Activated CD8-positive, alpha-beta memory T cell treated with anti-CD3 and anti-CD28 coated beads, Interleukin-2, amount 50 U/mL, for 24 hours (primary cell): ENCODE data around the gene USP4.
"Not testable (repeated sequence)": the region's sequence is repeated elsewhere in the genome, so short reads cannot be mapped to it uniquely, and the experiment has no call there.

Experiments used
- DNase-seq: peaks from one replicate; pipeline ENCODE4 v3.0.0-alpha.2; 2020; ENCODE audit errors: extremely low read depth

Gene USP4

DNA sequence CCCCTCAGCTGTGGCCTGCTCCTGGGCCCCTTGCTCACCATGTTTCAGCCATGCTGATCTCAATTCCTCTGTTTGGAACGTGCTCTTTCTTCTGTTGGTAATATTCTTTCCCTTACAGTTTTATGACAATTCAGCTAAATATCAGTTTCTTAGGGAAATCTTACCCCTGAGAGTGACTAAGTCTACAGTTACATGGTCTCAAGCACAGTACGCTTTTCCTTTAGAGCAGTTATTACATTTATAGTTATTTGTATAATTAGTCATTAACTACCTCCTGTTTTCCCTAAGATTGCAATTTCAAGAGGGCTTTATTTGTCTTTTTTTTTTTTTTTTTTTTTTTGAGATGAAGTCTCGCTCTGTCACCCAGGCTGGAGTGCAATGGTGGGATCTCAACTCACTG is 86.3 kb downstream of the USP4 start:
- DNase-seq: no peak

DNA sequence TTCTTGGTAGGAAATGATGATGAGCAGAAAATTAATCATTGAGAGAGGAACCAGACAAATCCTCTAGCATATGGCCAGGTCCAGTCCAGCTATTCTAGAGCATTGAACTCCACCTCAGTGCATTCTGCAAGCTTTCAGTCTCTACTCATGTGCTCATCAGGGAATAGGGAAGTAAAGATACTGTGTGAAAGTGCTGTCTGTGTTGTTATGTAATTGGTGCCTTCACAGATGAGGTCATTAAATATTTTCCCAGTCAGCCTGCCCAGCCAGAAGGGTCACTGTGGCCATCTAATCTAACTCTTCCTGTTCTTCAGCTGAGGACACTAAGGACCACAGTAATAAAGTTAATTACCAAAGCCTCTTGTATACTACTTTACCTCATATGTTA is 91.0 kb downstream of the USP4 start:
- DNase-seq: no peak

DNA sequence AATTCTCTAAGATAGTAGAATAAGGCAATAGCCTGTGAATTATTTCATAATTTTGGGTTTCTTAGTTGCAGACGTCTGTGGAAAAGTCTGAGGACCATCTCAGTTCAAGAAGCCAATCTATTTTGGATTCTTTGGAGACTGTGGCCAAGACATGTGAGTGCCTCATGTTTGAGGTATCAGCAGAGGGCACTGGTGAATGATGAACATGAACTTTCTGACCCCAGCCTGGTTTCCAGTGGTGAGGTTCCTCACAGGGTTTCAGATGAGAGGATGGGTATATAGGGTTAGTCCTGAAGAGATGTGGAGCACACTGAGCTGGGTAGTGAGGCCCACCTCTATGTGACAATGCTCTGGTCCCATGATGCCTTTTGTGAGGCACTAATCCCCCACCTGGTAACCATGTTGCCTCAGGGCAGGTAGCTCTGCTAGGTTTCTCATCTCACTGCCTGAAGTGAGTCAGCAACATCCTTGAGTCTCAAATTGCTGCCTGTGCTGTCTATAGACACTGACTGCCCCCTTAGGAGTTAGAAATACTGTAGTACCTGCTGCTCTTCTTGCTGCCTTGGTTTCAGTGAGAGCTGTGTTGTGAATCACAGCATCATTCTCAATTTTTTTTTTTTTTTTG is 95.2 kb downstream of the USP4 start:
- DNase-seq: no peak

DNA sequence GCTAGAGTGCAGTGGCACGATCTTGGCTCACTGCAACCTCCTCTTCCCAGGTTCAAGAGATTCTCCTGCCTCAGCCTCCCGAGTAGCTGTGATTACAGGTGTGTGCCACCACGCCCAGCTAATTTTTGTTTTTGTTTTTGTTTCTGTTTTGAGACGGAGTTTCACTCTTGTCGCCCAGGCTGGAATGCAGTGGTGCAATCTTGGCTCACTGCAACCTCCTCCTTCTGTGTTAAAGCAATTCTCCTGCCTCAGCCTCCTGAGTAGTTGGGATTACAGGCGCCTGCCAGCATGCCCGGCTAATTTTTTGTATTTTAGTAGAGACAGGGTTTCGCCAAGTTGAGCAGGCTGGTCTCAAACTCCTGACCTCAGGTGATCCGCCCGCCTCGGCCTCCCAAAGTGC is 99.8 kb downstream of the USP4 start:
- DNase-seq: not testable (repeated sequence)

DNA sequence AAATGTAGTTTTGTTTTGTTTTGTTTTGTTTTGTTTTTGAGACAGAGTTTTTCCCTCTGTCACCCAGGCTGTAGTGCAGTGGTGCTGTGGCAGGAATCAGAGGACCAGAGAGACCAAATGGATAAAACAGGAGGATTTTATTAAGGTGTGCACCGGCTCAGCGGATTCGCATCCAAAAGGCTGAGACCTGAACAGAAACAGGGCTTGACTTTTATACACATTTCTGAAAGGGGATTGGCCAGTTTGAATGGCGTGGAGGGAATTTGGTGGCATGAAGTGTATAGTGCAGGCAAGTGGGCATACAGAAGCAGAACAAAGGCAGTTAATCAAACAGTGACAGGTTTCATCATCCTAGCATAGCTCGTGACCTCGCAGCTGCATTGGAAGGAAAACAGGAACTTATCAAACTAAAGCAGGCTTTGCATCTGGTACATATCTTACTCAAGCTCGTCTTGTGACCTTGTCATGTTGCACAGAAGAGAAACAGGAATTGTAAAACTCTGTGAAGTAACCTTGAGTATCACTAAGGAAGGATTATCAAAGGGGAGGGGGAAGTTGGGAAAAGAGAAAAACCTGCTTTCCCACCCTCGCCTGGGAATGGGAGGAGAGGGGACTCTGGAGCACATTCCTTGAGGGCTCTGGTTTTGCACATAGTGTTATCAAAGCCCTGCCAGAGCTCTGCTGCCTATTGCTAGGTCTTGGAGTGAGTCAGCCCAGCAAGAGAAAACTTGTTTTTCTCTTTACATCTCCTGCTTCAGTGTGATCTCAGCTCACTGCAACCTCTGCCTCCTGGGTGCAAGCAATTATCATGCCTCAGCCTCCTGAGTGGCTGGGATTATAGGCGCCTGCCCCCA is 101.4 kb downstream of the USP4 start:
- no peak for DNase-seq

DNA sequence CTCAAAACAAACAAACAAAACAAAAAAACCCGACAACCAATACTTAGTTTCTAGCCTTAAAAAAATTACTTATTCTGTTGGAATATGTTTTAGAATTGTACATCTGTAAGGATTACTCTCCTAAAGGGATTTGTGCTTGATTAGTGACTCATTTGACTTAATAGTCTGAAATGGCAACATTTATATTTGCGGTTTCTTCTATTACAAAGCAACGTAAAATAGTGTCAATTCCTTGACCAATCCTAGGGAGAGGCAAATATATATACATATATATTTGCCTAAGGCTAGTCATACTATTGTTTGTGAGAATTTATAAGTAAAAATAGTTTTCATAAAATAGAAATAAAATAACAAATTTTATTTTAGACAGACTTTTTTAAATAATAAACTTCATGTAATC is 102.5 kb downstream of the USP4 start:
- no peak for DNase-seq

DNA sequence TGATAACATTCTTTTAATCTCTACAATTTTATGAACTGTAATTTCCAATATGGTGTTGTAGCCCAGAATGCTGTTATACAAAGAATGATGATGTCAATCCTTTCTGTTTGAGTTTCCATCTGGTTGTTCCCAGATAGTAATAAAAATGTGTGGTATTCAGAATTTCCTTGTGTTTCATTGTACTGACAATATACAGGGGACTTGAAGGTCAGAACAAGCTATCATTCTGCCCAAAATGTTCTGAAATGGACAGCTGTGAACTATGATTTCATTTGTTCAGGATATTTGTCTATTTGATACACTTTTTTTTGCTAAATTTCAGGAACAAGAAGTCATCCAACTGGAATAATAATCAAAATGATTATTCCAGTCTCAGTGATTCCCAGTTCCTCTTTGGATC is 103.6 kb downstream of the USP4 start:
- DNase-seq: no peak

DNA sequence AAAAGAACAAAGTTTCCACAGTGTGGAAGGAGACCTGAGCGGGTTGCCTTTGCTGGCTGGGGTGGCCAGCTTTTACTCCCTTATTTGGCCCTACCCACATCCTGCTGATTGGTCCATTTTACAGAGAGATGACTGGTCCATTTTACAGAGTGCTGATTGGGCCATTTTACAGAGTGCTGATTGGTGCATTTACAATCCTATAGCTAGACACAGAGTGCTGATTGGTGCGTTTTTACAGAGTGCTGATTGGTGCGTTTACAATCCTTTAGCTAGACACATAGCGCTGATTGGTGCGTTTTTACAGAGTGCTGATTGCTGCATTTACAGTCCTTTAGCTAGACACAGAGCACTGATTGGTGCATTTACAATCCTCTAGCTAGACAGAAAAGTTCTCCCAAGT is 111.0 kb downstream of the USP4 start:
- DNase-seq: not testable (repeated sequence)
